ENCODE results near the gene LRRC25. TPM values are rescaled to one million over a fixed set of nuclear protein-coding genes. Genes with fewer than 3 reads are reported as not detected.

LRRC25 gene
- total and polyA plus RNA-seq, 2 experiments from 2014 or later, result 0.36 TPM; not detected in 1

DNA sequence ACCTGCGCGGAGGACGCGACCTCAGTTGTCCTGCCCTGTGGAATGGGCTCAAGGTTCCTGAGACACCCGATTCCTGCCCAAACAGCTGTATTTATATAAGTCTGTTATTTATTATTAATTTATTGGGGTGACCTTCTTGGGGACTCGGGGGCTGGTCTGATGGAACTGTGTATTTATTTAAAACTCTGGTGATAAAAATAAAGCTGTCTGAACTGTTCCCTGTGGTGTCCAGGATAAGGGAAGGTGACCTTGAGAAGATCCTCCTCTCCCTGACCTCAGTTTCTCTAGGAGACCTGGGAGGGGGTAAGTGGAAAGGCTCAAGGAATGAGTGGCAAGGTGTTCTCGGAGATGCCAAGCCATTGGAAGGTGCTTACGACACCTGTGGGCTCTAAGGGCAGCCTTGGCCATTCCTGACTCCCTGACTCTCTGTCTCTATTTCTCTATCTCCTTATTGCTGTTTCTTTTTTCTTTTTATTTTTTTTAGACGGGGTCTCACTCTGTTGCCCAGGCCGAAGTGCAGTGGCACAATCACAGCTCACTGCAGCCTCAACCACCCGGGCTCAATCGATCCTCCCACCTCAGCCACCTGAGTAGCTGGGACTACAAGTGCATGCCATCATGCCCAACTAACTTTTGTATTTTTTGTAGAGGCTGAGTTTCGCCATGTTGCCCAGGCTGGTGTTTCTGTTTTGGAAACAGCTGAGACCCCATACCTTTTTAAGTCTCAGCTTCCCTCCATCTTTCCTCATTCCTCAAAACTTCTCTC, 8.3 kb downstream of the LRRC25 start:
- Histone ChIP-seq H3K9me3 (ENCODE audit: low read depth) (no peaks in the 10 kb centered on the region), H3K79me2 (peaks cover 18% of the 10 kb centered on the region), H2AFZ (no peak overlapping the region), H4K20me1 (ENCODE audit: insufficient read depth, poor library complexity, severe bottlenecking) (no peaks in the 10 kb centered on the region), H3K27me3 (no peaks in the 10 kb centered on the region), H3K4me3 (no peak overlapping the region), H3K9me2 (replicated peaks; ENCODE audit: insufficient read depth) (no peaks in the 10 kb centered on the region), H3K27ac (no peak overlapping the region), H3K4me2 (peak overlapping the region; percentile 81), H3K36me3 (replicated peaks; ENCODE audit: insufficient read depth, low read depth) (no peaks in the 10 kb centered on the region), H3K4me1 (ENCODE audit: insufficient read depth) (peaks cover 15% of the 10 kb centered on the region)
- no peak for DNase-seq (ENCODE audit: low spot score)
- TF ChIP-seq, protein P1, sequence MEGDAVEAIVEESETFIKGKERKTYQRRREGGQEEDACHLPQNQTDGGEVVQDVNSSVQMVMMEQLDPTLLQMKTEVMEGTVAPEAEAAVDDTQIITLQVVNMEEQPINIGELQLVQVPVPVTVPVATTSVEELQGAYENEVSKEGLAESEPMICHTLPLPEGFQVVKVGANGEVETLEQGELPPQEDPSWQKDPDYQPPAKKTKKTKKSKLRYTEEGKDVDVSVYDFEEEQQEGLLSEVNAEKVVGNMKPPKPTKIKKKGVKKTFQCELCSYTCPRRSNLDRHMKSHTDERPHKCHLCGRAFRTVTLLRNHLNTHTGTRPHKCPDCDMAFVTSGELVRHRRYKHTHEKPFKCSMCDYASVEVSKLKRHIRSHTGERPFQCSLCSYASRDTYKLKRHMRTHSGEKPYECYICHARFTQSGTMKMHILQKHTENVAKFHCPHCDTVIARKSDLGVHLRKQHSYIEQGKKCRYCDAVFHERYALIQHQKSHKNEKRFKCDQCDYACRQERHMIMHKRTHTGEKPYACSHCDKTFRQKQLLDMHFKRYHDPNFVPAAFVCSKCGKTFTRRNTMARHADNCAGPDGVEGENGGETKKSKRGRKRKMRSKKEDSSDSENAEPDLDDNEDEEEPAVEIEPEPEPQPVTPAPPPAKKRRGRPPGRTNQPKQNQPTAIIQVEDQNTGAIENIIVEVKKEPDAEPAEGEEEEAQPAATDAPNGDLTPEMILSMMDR (IDR thresholded peaks at IDR 0.05; ENCODE audit: poor library complexity), result no peak
- TF ChIP-seq EZH2phosphoT487 (IDR thresholded peaks at IDR 0.05; ENCODE audit: low read depth, severe bottlenecking, unreplicated experiment), result no peak
- TF ChIP-seq EZH2 (IDR thresholded peaks at IDR 0.05; ENCODE audit: borderline replicate concordance), result no peak
- WGBS (ENCODE audit: low lambda C conversion rate, missing lambda C conversion rate), result 91% methylated on average over 13 of the region's 13 CpGs

DNA sequence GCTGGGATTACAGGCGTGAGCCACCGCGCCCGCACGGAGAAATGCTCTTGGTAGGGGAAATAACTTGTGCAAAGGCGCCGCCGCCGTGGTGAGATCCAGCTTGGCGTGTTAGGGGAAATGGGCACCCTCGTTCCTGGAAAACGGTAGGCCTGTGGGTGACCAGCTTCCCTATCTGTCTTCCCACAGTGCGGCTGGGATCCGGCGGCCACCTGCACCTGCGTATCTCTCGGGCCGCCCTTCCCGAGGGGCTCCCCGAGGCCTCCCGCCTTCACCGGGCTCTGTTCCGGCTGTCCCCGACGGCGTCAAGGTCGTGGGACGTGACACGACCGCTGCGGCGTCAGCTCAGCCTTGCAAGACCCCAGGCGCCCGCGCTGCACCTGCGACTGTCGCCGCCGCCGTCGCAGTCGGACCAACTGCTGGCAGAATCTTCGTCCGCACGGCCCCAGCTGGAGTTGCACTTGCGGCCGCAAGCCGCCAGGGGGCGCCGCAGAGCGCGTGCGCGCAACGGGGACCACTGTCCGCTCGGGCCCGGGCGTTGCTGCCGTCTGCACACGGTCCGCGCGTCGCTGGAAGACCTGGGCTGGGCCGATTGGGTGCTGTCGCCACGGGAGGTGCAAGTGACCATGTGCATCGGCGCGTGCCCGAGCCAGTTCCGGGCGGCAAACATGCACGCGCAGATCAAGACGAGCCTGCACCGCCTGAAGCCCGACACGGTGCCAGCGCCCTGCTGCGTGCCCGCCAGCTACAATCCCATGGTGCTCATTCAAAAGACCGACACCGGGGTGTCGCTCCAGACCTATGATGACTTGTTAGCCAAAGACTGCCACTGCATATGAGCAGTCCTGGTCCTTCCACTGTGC, 9.1 kb downstream of the LRRC25 start:
- Histone ChIP-seq H3K4me1 (ENCODE audit: insufficient read depth) (peaks cover 15% of the 10 kb centered on the region), H2AFZ (no peak overlapping the region), H4K20me1 (ENCODE audit: insufficient read depth, poor library complexity, severe bottlenecking) (no peaks in the 10 kb centered on the region), H3K9me2 (replicated peaks; ENCODE audit: insufficient read depth) (no peaks in the 10 kb centered on the region), H3K4me3 (no peak overlapping the region), H3K4me2 (peak overlapping the region; percentile 81), H3K36me3 (replicated peaks; ENCODE audit: insufficient read depth, low read depth) (no peaks in the 10 kb centered on the region), H3K27me3 (no peaks in the 10 kb centered on the region), H3K27ac (peak overlapping the region; percentile 24), H3K9me3 (ENCODE audit: low read depth) (no peaks in the 10 kb centered on the region), H3K79me2 (peaks cover 18% of the 10 kb centered on the region)
- no peak for TF ChIP-seq EZH2 (IDR thresholded peaks at IDR 0.05; ENCODE audit: borderline replicate concordance)
- TF ChIP-seq EZH2phosphoT487 (IDR thresholded peaks at IDR 0.05; ENCODE audit: low read depth, severe bottlenecking, unreplicated experiment), result no peak
- TF ChIP-seq, protein P1 (IDR thresholded peaks at IDR 0.05; ENCODE audit: poor library complexity), result peak; percentile 97
- WGBS (ENCODE audit: low lambda C conversion rate, missing lambda C conversion rate), result 31% methylated on average over 82 of the region's 86 CpGs
- peak; percentile 80 for DNase-seq (ENCODE audit: low spot score)

DNA sequence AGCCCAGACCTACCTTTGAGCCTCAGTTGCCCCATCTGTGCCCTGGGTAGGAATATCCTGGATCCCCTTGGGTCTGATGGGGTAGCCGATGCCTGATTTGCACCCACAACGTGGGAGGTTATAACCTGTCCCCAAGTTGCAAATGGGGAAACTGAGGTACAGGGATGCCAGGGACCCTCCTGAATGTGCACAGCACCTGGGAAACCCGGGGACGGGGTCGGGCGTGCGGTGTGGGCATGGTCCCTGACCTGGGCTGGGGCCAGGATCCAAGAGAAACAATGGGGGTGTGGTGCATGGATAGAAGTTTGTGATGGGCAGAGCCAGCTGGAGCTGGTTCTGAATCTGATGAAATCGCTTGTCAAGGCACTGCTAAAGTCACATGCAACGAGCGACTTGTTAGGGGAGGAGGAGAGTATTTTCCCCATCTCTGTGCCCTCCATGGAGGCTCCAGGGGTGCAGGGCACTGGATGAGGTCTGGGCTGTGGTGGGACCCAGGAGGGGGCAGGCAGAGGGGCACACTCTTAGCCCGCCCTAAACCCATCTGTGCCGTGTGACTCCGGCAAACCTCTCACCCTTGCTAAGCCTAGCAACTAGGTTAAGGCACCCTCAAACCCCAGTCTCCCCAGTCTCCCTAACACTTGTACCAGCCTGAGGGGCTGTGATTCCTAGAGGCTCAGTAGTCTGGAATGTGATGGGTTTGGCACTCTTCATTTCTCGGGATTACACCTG, 10.7 kb downstream of the LRRC25 start:
- H3K9me2 ChIP-seq (replicated peaks; ENCODE audit: insufficient read depth), result no peaks in the 10 kb centered on the region
- H3K9me3 ChIP-seq (ENCODE audit: low read depth), result no peaks in the 10 kb centered on the region
- H3K27me3 ChIP-seq, result no peaks in the 10 kb centered on the region
- DNase-seq (ENCODE audit: low spot score), result peak; percentile 11
- peak overlapping the region; percentile 86 for H3K27ac ChIP-seq
- 82% methylated on average over 11 of the region's 14 CpGs for WGBS (ENCODE audit: low lambda C conversion rate, missing lambda C conversion rate)
- H3K4me2 ChIP-seq, result peak overlapping the region; percentile 81
- no peak overlapping the region for H2AFZ ChIP-seq
- peaks cover 18% of the 10 kb centered on the region for H3K79me2 ChIP-seq
- peaks cover 15% of the 10 kb centered on the region for H3K4me1 ChIP-seq (ENCODE audit: insufficient read depth)
- no peaks in the 10 kb centered on the region for H3K36me3 ChIP-seq (replicated peaks; ENCODE audit: insufficient read depth, low read depth)
- peak overlapping the region; percentile 55 for H3K4me3 ChIP-seq
- no peaks in the 10 kb centered on the region for H4K20me1 ChIP-seq (ENCODE audit: insufficient read depth, poor library complexity, severe bottlenecking)
- TF ChIP-seq EZH2phosphoT487 (IDR thresholded peaks at IDR 0.05; ENCODE audit: low read depth, severe bottlenecking, unreplicated experiment), result no peak
- TF ChIP-seq, protein P1 (IDR thresholded peaks at IDR 0.05; ENCODE audit: poor library complexity), result no peak
- TF ChIP-seq EZH2 (IDR thresholded peaks at IDR 0.05; ENCODE audit: borderline replicate concordance), result no peak
